HG03378 (cell line): ENCODE data around the gene POLK.
A peak's percentile ranks its signal among the peaks of the same experiment; 100 is the strongest.
"Not testable (repeated sequence)": the region's sequence is repeated elsewhere in the genome, so short reads cannot be mapped to it uniquely, and the experiment has no call there.

ENCODE experiments used
- ATAC-seq: cut with Tn5 transposase; IDR thresholded peaks from one replicate; pipeline ENCODE4 v1.9.1; 2021; ENCODE audit warnings: mild to moderate bottlenecking, moderate library complexity; ENCODE audit not compliant: unreplicated experiment

The POLK gene

DNA sequence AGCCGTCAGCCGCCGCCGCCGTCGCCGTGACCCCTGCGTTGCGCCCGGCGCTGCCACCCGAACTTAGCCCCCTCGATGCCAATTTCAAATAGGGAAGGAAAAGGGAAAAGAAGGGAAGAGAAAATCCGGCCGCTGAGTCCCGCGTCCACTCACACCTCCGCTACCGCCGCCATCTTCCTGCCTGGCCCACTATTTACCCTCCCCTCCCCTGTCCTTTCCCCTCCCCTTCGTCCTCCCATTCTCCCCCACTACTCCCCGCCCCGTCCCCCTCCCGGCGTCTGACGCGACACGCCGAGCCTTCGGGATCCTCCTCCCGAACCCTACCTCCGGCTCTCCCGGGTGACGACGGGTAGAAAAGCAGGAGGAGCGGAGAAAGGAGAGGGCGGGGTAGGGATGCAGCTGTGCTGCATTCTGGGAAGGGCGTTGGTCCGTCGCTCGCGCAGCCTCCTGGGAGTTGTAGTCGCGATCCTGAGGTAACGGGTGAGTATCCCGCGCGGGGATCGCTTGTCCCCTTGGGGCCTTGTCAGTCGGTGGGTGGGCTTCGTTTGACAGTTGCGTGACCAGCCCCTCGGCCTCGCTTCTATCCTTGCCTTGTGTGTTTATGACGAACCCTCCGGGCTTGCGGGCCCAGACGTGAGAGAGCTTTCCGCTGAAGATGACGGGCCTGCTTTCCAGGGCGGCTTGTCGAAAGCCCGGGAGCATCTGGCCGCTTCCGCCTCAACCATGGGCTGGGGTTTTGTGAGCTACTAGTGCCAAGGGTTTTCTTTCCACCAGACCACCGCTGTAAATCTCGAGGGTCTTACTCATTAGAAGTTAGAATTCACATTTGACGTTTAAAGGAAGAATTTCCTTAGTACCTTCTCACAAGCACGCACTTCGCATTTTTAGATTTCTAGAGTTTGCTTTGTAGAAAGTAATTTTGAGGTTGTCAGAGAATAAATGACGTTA, at the start of gene POLK, which contains the start of gene CERT1:
Gene POLK (plus strand): TSS at position 457 of the 948 bp plus-strand sequence.
Gene CERT1 (minus strand): TSS at position 195 of the 948 bp plus-strand sequence. CDS start 422 bp downstream, outside the sequence.
- peak; percentile 79 for ATAC-seq

- ATAC-seq: no peak
These were observed 48.0 kb upstream of the POLK start for GRCh38 chr5:75463726-75464125.

DNA sequence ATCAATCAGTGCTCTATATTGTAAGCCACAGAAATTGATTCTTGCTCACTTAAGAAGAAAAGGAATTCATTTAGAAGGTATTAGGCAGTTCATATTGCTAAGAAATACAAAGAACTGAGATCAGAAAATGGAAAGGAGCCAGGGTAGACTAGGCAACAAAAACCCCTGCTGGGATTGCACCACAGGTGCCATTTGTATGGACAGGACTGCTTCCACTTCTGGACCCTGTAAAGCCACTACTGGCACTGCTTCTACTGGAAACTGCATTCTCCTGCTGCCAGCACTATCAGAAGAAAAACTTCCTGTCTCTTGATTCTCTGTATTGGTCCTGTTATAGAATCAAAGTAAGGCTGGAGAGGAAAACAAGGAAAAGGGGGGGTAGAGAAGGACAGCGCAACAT, 46.2 kb upstream of the POLK start:
- ATAC-seq: no peak

DNA sequence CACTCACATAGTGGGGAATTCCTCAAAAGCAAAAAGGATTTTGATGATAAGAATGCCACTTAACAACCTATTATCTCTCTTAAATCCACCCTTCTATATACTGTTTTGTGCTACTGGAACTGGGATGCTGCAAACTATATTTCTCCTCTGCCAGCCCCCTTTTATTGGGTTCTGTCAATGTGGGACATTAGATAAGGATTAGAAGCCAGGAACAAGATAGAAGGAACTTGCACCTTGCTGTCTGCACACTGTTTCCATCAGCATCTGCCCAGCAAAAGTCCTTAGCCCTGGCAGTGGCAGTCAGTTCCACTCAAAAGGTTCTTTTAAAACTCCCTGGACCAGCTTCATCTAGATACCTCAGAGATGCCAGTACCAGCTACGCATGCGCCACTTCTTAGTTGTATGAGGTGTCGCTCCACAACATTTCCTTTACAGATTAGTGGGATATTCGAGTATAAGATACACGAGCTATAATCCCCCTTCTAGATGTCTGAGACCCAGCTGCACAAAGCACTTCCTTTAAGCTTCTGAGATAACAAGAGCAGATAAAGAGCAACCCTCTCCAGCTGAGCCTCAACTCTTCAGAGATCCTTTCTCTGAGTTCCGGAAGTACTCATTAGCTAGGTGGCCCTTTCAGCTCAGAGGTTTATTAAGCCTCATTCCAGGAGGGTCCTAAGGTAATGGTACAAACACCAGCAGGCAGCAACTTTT, 45.5 kb upstream of the POLK start:
- no peak for ATAC-seq

DNA sequence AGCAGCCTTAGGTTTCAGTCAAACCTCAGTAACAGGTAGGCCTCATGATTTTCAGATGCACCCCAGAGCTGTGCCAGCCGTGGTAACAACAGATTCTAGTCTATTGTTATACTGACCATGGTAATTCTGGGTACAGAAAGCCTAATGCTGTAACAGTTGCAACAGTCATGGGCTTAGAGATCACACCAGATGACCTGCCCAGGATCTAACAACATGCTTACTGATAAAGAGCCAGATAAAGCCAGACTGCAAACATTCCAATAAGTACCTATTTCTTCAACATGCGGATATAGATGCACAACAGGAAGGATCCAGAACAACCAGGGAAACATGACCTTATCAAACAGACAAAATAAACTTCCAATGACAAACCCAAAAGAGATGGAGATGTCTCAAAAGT, 43.1 kb upstream of the POLK start:
- ATAC-seq: no peak

GRCh38 chr5:75469017-75469416, 42.7 kb upstream of the POLK start:
- no peak for ATAC-seq

- ATAC-seq: no peak
These were observed 40.5 kb upstream of the POLK start for GRCh38 chr5:75471193-75471592.

- ATAC-seq: no peak
These were observed 38.7 kb upstream of the POLK start for GRCh38 chr5:75472973-75473372.

DNA sequence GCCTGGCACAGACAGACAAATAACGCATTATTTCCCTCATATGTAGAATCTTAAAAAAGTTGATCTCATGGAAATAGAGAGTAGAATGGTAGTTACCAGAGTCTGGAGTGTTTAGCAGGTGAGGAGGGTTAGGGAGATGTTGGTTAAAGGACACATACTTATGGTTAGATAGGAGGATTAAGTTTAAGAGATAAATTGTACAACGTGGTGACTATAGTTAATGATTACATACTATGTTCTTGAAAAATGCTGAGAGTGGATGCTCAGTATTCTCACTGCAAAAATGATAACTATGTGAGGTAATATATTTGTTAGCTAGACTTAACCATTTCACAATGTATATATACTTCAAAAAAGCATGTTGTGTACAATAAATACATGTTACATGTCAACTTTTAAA, 38.2 kb upstream of the POLK start:
- no peak for ATAC-seq

DNA sequence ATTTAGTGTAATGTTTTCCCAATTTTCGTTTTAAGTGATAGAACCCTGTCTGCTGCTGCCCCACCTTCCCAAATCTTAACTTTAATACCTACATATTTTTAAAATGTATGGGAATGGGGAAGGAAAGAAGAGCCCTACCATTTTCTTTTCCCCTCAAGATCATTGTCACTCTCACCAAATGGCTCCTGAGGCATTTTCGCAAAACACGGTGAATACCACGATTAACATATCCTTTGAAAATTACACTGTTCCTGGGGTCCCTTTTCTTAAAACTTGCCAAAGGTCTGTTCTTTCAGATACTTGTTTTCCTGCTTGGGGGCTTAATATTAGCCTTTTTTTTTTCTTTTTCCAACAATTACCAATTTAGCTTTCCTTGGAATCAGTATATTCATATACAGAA, 36.3 kb upstream of the POLK start:
- ATAC-seq: no peak

DNA sequence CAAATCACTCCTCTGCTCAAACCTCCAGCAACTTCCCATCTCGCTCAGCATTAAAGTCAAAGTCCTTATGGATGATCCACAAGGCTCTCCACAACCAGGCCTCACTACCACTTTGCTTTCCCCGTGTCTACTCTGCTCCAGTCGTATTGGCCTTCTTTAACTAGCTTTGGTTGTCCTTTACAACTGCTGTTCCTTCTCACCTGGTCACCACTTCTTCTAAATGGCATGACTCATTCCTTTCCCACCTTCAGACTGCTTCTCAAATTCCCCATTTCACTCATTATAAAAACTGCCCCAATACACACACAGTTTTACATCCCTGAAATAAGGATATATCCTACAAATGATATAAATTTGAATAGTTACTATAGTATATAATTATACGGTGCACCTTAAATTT, 30.7 kb upstream of the POLK start:
- no peak for ATAC-seq

DNA sequence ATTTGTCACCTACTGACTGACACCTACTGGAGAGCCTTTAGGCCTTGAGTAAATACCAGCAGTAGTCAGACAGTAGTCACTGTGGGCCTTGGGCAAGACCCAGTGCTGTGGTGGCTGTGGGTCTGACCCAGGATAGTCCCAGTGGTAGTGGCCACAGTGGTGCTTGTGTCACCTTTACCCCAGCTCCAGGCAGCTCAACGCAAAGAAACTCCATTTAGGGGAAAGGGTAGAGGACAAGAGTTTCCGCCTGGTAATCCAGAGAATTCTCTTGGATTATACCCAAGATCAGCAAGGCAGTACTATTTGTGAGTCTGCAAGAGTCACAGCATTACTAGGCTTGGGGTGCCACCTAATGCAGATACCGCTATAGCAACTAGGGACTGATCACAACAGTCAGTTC, 29.2 kb upstream of the POLK start:
- no peak for ATAC-seq

- ATAC-seq: no peak
These were observed 27.1 kb upstream of the POLK start for GRCh38 chr5:75484605-75485004.

- ATAC-seq: not testable (repeated sequence)
These were observed 21.8 kb upstream of the POLK start for GRCh38 chr5:75489847-75490246.

DNA sequence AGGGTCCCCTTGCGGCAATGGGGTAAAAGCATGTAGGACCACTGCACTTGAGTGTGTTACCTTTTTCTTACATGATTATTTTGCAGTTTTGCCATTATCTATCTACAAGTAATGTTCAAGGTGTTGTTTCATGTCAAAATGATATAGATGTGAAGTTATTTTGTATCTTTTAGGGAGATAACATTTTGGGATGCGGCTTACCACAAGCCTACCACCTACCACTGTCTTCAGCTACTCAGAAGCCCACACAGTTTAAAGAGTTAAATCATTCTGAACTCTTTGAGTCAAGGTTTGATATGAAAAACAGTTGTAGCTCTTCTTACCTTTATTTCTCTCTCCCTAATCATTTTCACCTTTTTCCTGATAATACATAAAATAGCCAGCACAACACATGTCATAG, 20.1 kb upstream of the POLK start:
- ATAC-seq: no peak

- no peak for ATAC-seq
These were observed 15.7 kb upstream of the POLK start for GRCh38 chr5:75496026-75496425.

- ATAC-seq: no peak
These were observed 13.4 kb upstream of the POLK start for GRCh38 chr5:75498208-75498777.

GRCh38 chr5:75498875-75499274, 12.8 kb upstream of the POLK start:
- not testable (repeated sequence) for ATAC-seq

GRCh38 chr5:75505112-75505511, 6.6 kb upstream of the POLK start:
- ATAC-seq: not testable (repeated sequence)

GRCh38 chr5:75507841-75508240, 3.9 kb upstream of the POLK start:
- ATAC-seq: no peak

DNA sequence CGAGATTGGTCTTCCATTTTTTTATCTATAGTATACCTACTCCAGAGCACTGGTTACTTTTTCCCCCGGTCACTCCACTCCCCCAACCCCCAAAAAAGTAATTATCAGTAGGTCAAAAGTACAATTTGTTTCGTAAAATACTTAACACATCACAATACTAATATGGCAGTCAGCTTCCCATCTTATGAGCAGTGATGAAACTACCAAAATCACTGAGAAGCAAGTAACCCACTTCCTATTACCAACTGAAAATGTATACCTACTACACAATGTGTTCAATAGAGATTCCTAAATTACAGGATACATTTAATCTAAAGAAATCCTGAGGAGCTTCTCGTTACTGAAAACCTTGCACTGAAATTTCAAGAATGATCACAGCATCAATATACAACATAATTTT, 2.1 kb upstream of the POLK start:
- ATAC-seq: no peak

DNA sequence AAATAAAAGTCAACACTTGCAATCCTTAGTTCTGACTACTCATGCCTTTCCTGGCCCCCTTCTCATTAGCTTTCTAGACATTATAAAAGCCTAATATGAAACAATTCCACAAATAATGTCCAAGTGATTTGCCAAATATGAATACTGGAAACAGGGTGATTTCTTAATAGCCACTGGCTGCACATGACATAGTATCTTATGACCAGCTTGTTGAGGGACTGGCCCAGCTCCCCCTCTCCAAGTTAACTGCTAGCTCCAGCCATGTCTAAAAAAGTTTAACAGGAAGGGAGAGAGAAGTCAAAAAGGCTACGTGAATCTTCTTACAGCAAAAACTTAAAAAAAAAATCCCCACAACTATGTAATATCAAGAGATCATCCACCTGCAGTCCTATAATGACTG, 1.7 kb upstream of the POLK start:
- no peak for ATAC-seq
